Sigmoid colon (tissue), 4 donors: ENCODE results near the gene SERPINE1.

Experiments
- CTCF ChIP-seq, 4 experiments: fragments of 450-650 bp in 3 of 4; fragments of 200-600 bp in 1 of 4; IDR thresholded peaks; one replicate each; pipeline ENCODE4 v1.5.1; 2016 to 2019; ENCODE audit warnings: antibody characterized with exemption in 4 of 4, mild to moderate bottlenecking in 3 of 4, moderate library complexity in 2 of 4
- EP300 ChIP-seq, 4 donors: sonication (generic); formaldehyde crosslinking; IDR thresholded peaks; one replicate each; pipeline ENCODE4 v1.6.1; 2017; ENCODE audit warnings: antibody characterized with exemption in 4 of 4
- POLR2A ChIP-seq, 2 donors: fragments of 450-650 bp; IDR thresholded peaks; one replicate each; pipeline ENCODE4 v1.6.1; 2016; ENCODE audit warnings: antibody characterized with exemption in 2 of 2, mild to moderate bottlenecking in 2 of 2, moderate library complexity in 2 of 2
- POLR2AphosphoS5 ChIP-seq, 4 donors: sonication (generic); formaldehyde crosslinking; IDR thresholded peaks; one replicate each; pipeline ENCODE4 v1.6.1; 2017; ENCODE audit warnings: antibody characterized with exemption in 4 of 4

GRCh38 chr7:101175664-101176063, 48.8 kb downstream of the SERPINE1 start:
- TF ChIP-seq CTCF (IDR thresholded peaks at IDR 0.05) (no peak), POLR2A (IDR thresholded peaks at IDR 0.05) (no peak), POLR2AphosphoS5 (IDR thresholded peaks at IDR 0.05) (no peak), EP300 (IDR thresholded peaks at IDR 0.05) (no peak)
